Loucy (cell line): ENCODE results near the gene KCNJ11.

Experiments
- EZH2phosphoT487 ChIP-seq: fragments of 200-600 bp; IDR thresholded peaks from 2 replicates; pipeline ENCODE4 v1.6.1; 2018; ENCODE audit warnings: antibody characterized with exemption, mild to moderate bottlenecking, moderate library complexity, borderline replicate concordance
- TF ChIP-seq, protein P1 (sequence below): fragments of 200-600 bp; sonication (generic); conservative IDR thresholded peaks from 2 replicates; pipeline ENCODE4 v1.5.1; 2014; ENCODE audit warnings: mild to moderate bottlenecking, antibody characterized with exemption, low read length

GRCh38 chr11:17407575-17407974 is 19.1 kb upstream of the KCNJ11 start:
- TF ChIP-seq, protein P1, sequence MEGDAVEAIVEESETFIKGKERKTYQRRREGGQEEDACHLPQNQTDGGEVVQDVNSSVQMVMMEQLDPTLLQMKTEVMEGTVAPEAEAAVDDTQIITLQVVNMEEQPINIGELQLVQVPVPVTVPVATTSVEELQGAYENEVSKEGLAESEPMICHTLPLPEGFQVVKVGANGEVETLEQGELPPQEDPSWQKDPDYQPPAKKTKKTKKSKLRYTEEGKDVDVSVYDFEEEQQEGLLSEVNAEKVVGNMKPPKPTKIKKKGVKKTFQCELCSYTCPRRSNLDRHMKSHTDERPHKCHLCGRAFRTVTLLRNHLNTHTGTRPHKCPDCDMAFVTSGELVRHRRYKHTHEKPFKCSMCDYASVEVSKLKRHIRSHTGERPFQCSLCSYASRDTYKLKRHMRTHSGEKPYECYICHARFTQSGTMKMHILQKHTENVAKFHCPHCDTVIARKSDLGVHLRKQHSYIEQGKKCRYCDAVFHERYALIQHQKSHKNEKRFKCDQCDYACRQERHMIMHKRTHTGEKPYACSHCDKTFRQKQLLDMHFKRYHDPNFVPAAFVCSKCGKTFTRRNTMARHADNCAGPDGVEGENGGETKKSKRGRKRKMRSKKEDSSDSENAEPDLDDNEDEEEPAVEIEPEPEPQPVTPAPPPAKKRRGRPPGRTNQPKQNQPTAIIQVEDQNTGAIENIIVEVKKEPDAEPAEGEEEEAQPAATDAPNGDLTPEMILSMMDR = no peak
- TF ChIP-seq EZH2phosphoT487 = no peak
